Right atrium auricular region (tissue), 2 donors: ENCODE data around the gene GPR39. TPM values are rescaled to one million over a fixed set of nuclear protein-coding genes. Genes with fewer than 3 reads are reported as not detected.

Experiments used
- DNase-seq: peaks from one replicate; pipeline ENCODE4 v3.0.0-alpha.2; 2019; ENCODE audit warnings: low spot score
- H3K27ac ChIP-seq, 2 donors: fragments of 200-600 bp; sonication (generic); 1 replicate in 1 of 2; 2 replicates in 1 of 2; pipeline ENCODE4 v1.5.1; 2016 to 2019
- H3K27me3 ChIP-seq, 2 donors: fragments of 200-600 bp; sonication (generic); one replicate each; pipeline versions ENCODE4 v1.5.1 to v1.6.0; 2017 to 2019
- H3K36me3 ChIP-seq: fragments of 200-600 bp; sonication (generic); one replicate; pipeline ENCODE4 v1.5.1; 2016
- H3K4me1 ChIP-seq, 2 donors: fragments of 200-600 bp; sonication (generic); one replicate each; pipeline versions ENCODE4 v1.5.1 to v1.6.0; 2017 to 2019
- H3K4me3 ChIP-seq, 2 donors: fragments of 200-600 bp; sonication (generic); 1 replicate in 1 of 2; 2 replicates in 1 of 2; pipeline ENCODE4 v1.5.1; 2017 to 2019; ENCODE audit warnings: mild to moderate bottlenecking in 1 of 2, moderate library complexity in 1 of 2
- H3K9me3 ChIP-seq, 2 donors: fragments of 200-600 bp; sonication (generic); one replicate each; pipeline ENCODE4 v1.5.1; 2019
- CTCF ChIP-seq, 2 donors: fragments of 200-600 bp; sonication (generic); IDR thresholded peaks; one replicate each; pipeline ENCODE4 v1.5.1; 2019; ENCODE audit warnings: antibody characterized with exemption in 2 of 2
- total RNA-seq, 2 donors: library from RNA; depleted of rRNA; stranded (reverse); fragments of >200 nt; gene quantifications; one replicate each; pipeline ENCODE4 v1.1.0, GENCODE V29; 2016

GPR39 gene
- total RNA-seq, 2 donors from 2014 or later = 1.0 TPM; not detected in 1

DNA sequence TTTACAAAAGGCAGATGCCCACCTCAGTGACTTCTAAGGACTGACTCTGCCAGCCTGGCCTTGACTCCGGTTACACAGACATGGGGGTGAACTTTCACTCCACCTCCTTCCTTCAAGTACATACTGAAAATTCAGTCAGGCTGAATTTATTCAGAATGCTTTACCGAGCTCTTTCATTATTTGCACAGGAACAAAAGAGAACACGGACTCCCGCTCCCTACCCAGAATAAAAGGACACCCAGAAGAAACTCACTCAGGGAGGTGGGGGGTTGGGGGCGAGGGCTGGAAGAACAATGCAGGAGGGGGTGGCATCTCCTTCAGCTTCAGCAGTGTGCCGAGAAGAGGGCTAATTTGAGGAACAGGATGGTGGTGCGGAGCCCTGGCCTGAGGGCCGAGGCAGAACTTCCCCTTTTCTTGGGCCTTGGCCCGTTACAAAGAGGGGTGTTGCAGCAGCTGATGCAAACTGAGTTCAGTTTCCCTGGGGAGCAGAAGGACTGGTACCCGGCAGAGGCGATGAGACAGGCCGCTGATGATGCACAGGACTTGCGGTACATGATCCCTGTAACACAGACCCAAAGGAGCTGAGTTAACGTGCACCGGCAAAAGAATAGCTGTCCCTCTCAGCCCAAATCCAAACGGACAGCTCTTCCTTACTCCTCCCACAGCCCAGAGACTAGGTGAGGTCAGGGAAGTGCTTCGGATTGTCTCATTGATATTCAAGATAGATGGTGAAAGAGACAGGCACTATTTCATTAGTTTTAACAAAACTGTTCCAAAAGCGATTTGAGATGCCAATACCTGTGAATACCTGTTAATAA, 229.3 kb downstream of the GPR39 start:
- Histone ChIP-seq H3K9me3 (no peaks in the 10 kb centered on the region), H3K4me1 (no peaks in the 10 kb centered on the region), H3K27ac (no peak overlapping the region), H3K36me3 (no peaks in the 10 kb centered on the region), H3K4me3 (no peak overlapping the region), H3K27me3 (no peaks in the 10 kb centered on the region)
- no peak for TF ChIP-seq CTCF (IDR thresholded peaks at IDR 0.05)
- DNase-seq = no peak

- no peaks in the 10 kb centered on the region for H3K27me3 ChIP-seq
Measured at GRCh38 chr2:132646540-132647108, 230.0 kb downstream of the GPR39 start.

DNA sequence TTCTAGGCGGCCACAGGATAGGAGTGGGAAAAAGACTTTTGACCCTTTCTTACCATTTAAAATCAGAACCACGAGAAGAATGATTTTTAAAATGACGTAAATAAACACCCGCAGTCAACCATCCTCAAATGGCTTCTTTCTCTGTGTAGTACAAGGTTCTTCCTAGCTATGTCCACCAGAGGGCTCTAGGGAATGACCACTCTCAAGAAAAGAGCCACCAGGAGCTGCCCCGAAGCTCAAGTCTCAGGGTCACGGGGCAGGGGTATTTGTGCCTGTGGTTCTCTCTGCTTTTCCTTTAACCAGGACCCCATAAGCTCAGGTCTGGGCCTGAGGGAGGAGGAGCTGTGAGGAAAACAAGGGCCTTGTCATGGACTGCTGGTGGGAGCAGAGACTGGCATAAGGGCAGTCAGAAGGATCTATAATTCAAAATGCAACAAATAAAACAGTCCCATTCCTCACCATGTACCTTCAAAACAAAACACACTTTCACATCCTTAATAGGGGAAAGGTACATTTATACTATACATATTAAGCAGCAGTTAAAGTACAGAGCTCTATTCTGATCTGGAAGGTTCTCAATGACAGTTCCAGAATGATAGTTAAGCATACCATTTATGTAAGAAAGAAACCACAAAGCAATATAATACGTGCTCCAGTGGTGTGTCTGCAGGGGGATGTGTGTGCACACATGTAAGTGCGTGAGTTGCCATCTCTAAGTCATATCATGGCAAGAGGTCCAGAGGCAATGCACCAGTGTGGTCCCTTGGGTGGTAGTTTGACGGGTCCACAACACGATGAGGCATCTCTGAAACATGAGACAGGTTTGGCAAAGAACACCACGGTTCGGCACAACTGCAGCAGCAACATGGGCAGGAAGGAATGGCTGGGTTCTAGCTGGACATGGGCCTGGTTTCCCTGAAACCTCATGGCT, 234.8 kb downstream of the GPR39 start:
- no peaks in the 10 kb centered on the region for H3K9me3 ChIP-seq
- H3K36me3 ChIP-seq = no peaks in the 10 kb centered on the region
- H3K27ac ChIP-seq = no peak overlapping the region
- no peak for DNase-seq
- H3K4me1 ChIP-seq = no peaks in the 10 kb centered on the region
- peak; percentile 18 to 59 for TF ChIP-seq CTCF (IDR thresholded peaks at IDR 0.05)
- no peaks in the 10 kb centered on the region for H3K27me3 ChIP-seq
- no peak overlapping the region for H3K4me3 ChIP-seq

More at GRCh38 chr2:132646540-132647108, 230.0 kb downstream of the GPR39 start:
- no peak for TF ChIP-seq CTCF (IDR thresholded peaks at IDR 0.05)
- H3K27ac ChIP-seq = no peak overlapping the region
- H3K4me1 ChIP-seq = no peaks in the 10 kb centered on the region
- DNase-seq = no peak
- no peak overlapping the region for H3K4me3 ChIP-seq
- no peaks in the 10 kb centered on the region for H3K36me3 ChIP-seq
- no peaks in the 10 kb centered on the region for H3K9me3 ChIP-seq

DNA sequence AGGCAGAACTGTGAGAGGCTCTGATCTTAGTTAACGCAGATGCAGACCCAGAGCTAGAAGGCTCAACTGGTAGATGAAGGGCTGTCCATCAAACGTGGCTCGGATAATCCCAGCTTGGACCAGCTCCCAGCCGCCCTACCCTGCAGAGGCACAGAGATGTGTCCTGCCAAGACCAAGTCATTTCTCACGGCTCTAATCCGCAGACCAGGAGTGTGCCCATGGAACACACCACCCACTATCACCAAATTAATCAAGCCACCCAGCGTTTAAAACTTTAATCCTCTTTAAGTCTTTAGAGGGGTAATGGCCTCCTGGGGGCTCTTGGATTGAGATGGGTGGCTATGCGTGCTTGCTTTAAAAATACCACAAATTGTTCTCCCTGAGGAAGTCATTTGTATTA, 235.9 kb downstream of the GPR39 start:
- no peaks in the 10 kb centered on the region for H3K4me1 ChIP-seq
- DNase-seq = no peak
- no peak for TF ChIP-seq CTCF (IDR thresholded peaks at IDR 0.05)
- no peak overlapping the region for H3K27ac ChIP-seq
- no peaks in the 10 kb centered on the region for H3K36me3 ChIP-seq
- no peaks in the 10 kb centered on the region for H3K27me3 ChIP-seq
- H3K4me3 ChIP-seq = no peak overlapping the region
- H3K9me3 ChIP-seq = no peaks in the 10 kb centered on the region

DNA sequence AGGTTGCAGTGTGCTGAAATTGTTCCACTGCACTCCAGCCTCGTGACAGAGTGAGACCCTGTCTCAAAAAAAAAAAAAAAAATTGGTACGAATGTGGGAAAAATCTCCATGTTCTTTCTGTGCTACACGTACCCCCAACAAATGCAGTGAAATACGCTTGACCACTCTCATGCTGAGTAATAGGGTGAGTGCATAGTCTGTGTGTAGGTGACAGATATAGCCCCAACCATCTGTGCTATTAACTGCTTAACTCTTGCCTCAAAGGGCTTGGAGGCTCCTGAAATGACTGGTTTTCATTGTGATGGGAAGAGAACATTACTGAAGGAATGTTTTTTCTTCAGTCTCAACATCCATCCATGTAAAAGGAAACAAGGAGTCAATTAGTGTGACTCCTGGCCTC, 237.7 kb downstream of the GPR39 start:
- H3K27ac ChIP-seq = no peak overlapping the region
- no peaks in the 10 kb centered on the region for H3K36me3 ChIP-seq
- no peak overlapping the region for H3K4me3 ChIP-seq
- H3K27me3 ChIP-seq = no peaks in the 10 kb centered on the region
- TF ChIP-seq CTCF (IDR thresholded peaks at IDR 0.05) = no peak
- no peak for DNase-seq
- H3K4me1 ChIP-seq = no peaks in the 10 kb centered on the region
- H3K9me3 ChIP-seq = no peaks in the 10 kb centered on the region
